H1 (cell line): Measurements from ENCODE around the gene HLF. TPM values are rescaled to one million over a fixed set of nuclear protein-coding genes. Genes with fewer than 3 reads are reported as not detected.

Source experiments
- CTCF ChIA-PET: fragments of 300-600 bp; sonication (Branson Sonifier 250); formaldehyde crosslinking; loops from one replicate; lab custom pipeline; 2021; ENCODE audit not compliant: partially characterized antibody; lab: Charles Lee
- POLR2A ChIA-PET: fragments of 300-600 bp; sonication (Branson Sonifier 250); formaldehyde crosslinking; loops from one replicate; lab custom pipeline; 2021; ENCODE audit warnings: inconsistent platforms; ENCODE audit not compliant: partially characterized antibody; lab: Charles Lee
- DNase-seq, 2 experiments: peaks; one replicate each; pipeline versions ENCODE4 v3.0.0 to v3.0.0-alpha.2; 2010 to 2022; ENCODE audit warnings: low spot score in 2 of 2, low read depth in 1 of 2, mixed read lengths in 1 of 2
- FAIRE-seq: peaks from 2 replicates; lab custom pipeline; 2011; peaks lifted over from hg19 to GRCh38; lab: Jason Lieb, UNC
- H2AFZ ChIP-seq: 2 replicates; pipeline ENCODE4 v1.8.1; 2012; ENCODE audit warnings: low read length, inconsistent platforms
- H2AK5ac ChIP-seq: 2 replicates; pipeline ENCODE4 v1.6.1; 2013; ENCODE audit warnings: low read depth, low read length
- H2BK120ac ChIP-seq: replicated peaks from 2 replicates; pipeline ENCODE3; 2013; ENCODE audit warnings: low read depth, low read length, inconsistent platforms
- H2BK12ac ChIP-seq: 2 replicates; pipeline ENCODE4 v1.6.1; 2013; ENCODE audit warnings: low read depth, low read length
- H2BK15ac ChIP-seq: 2 replicates; pipeline ENCODE4 v1.6.1; 2013; ENCODE audit warnings: low read length
- H2BK20ac ChIP-seq: 2 replicates; pipeline ENCODE4 v1.6.1; 2013; ENCODE audit warnings: low read length
- H2BK5ac ChIP-seq: 2 replicates; pipeline ENCODE4 v1.6.1; 2013; ENCODE audit warnings: low read depth, low read length
- H3K14ac ChIP-seq: 2 replicates; pipeline ENCODE4 v1.6.1; 2013; ENCODE audit warnings: inconsistent platforms; ENCODE audit not compliant: insufficient read length
- H3K18ac ChIP-seq: 2 replicates; pipeline ENCODE4 v1.6.1; 2013; ENCODE audit warnings: low read length; ENCODE audit errors: extremely low read depth
- H3K23ac ChIP-seq: 2 replicates; pipeline ENCODE4 v1.6.1; 2013; ENCODE audit warnings: inconsistent platforms; ENCODE audit not compliant: insufficient read length
- H3K23me2 ChIP-seq: 2 replicates; pipeline ENCODE4 v1.6.1; 2013; ENCODE audit warnings: low read depth, low read length
- H3K27ac ChIP-seq: 2 replicates; pipeline ENCODE4 v1.6.1; 2011; ENCODE audit warnings: low read depth, low read length, inconsistent platforms
- H3K27me3 ChIP-seq, 4 experiments: replicated peaks in 1 of 4; 1 replicate in 1 of 4; 2 replicates in 3 of 4; pipeline versions ENCODE4 v1.6.1 to v1.8.1; 2011 to 2013; ENCODE audit warnings: low read length in 3 of 4, mild to moderate bottlenecking in 3 of 4, inconsistent platforms in 2 of 4, mixed read lengths in 2 of 4, moderate library complexity in 1 of 4; ENCODE audit not compliant: control insufficient read depth in 3 of 4, insufficient read depth in 3 of 4; ENCODE audit errors: extremely low read depth in 1 of 4
- H3K36me3 ChIP-seq, 4 experiments: 2 replicates each; pipeline versions ENCODE4 v1.6.1 to v1.8.1; 2011 to 2013; ENCODE audit warnings: mild to moderate bottlenecking in 4 of 4, low read length in 3 of 4, moderate library complexity in 2 of 4, control low read depth in 1 of 4, inconsistent platforms in 1 of 4; ENCODE audit not compliant: insufficient read depth in 4 of 4, control insufficient read depth in 2 of 4
- H3K4ac ChIP-seq: replicated peaks from 2 replicates; pipeline ENCODE3; 2013; ENCODE audit warnings: low read length, low read depth, mixed read lengths, inconsistent platforms; ENCODE audit not compliant: insufficient read length
- H3K4me1 ChIP-seq, 4 experiments: replicated peaks in 1 of 4; 1 replicate in 1 of 4; 2 replicates in 3 of 4; pipeline versions ENCODE4 v1.6.1 to v1.8.1; 2011 to 2013; ENCODE audit warnings: low read length in 3 of 4, inconsistent platforms in 2 of 4, mixed read lengths in 1 of 4; ENCODE audit not compliant: insufficient read depth in 4 of 4, control insufficient read depth in 3 of 4
- H3K4me2 ChIP-seq, 2 experiments: 2 replicates each; pipeline versions ENCODE4 v1.6.1 to v1.8.1; 2011 to 2013; ENCODE audit warnings: low read depth in 2 of 2, low read length in 2 of 2, control low read depth in 1 of 2, inconsistent platforms in 1 of 2, mild to moderate bottlenecking in 1 of 2; ENCODE audit not compliant: insufficient read depth in 1 of 2
- H3K4me3 ChIP-seq, 4 experiments: fragments of 200-600, 300-600 bp in 1 of 4; sonication (generic), shearing (Covaris generic), sonication (Bioruptor Twin) in 1 of 4; 2 replicates each; pipeline versions ENCODE4 v1.5.1 to v1.8.1; 2011 to 2016; ENCODE audit warnings: low read length in 4 of 4, low read depth in 3 of 4, control low read depth in 2 of 4, inconsistent platforms in 2 of 4, mild to moderate bottlenecking in 2 of 4, mixed read lengths in 1 of 4, moderate library complexity in 1 of 4; ENCODE audit not compliant: insufficient read depth in 2 of 4; ENCODE audit errors: extremely low read depth in 1 of 4
- H3K56ac ChIP-seq: replicated peaks from 2 replicates; pipeline ENCODE3; 2013; ENCODE audit warnings: low read depth, mild to moderate bottlenecking, mixed read lengths, low read length, inconsistent platforms; ENCODE audit not compliant: insufficient read length
- H3K79me1 ChIP-seq: 2 replicates; pipeline ENCODE4 v1.6.1; 2013; ENCODE audit warnings: low read depth, low read length, control low read depth
- H3K79me2 ChIP-seq, 2 experiments: 2 replicates each; pipeline versions ENCODE4 v1.6.1 to v1.8.1; 2012 to 2013; ENCODE audit warnings: low read length in 2 of 2, mild to moderate bottlenecking in 2 of 2, inconsistent platforms in 1 of 2; ENCODE audit not compliant: insufficient read depth in 2 of 2, control insufficient read depth in 1 of 2
- H3K9ac ChIP-seq, 4 experiments: replicated peaks in 1 of 4; 1 replicate in 1 of 4; 2 replicates in 3 of 4; pipeline versions ENCODE4 v1.6.1 to v1.8.1; 2011 to 2013; ENCODE audit warnings: low read depth in 3 of 4, low read length in 3 of 4, control low read depth in 2 of 4, mild to moderate bottlenecking in 2 of 4, moderate library complexity in 2 of 4, inconsistent platforms in 1 of 4; ENCODE audit errors: extremely low read depth in 1 of 4
- H3K9me3 ChIP-seq, 2 experiments: 2 replicates each; pipeline versions ENCODE4 v1.6.1 to v1.8.1; 2012 to 2013; ENCODE audit warnings: mild to moderate bottlenecking in 2 of 2, moderate library complexity in 2 of 2, control low read depth in 1 of 2, inconsistent platforms in 1 of 2, low read depth in 1 of 2, low read length in 1 of 2, mixed read lengths in 1 of 2; ENCODE audit not compliant: insufficient read depth in 2 of 2
- H4K20me1 ChIP-seq, 2 experiments: replicated peaks in 1 of 2; 2 replicates each; pipeline versions ENCODE3 to v1.8.1; 2011 to 2013; ENCODE audit warnings: inconsistent platforms in 2 of 2, low read length in 2 of 2, mild to moderate bottlenecking in 1 of 2; ENCODE audit not compliant: insufficient read depth in 2 of 2, control insufficient read depth in 1 of 2
- H4K5ac ChIP-seq: 2 replicates; pipeline ENCODE4 v1.6.1; 2013; ENCODE audit warnings: low read length, low read depth, mixed read lengths, inconsistent platforms; ENCODE audit not compliant: insufficient read length
- H4K8ac ChIP-seq: 2 replicates; pipeline ENCODE4 v1.8.0; 2013; ENCODE audit warnings: mild to moderate bottlenecking, moderate library complexity, low read length, inconsistent platforms; ENCODE audit not compliant: insufficient read depth; ENCODE audit errors: extremely low read depth
- H4K91ac ChIP-seq: replicated peaks from 2 replicates; pipeline ENCODE3; 2013; ENCODE audit warnings: low read length, mixed read lengths, inconsistent platforms; ENCODE audit not compliant: insufficient read length
- CREB1 ChIP-seq: IDR thresholded peaks from 2 replicates; pipeline ENCODE4 v1.6.1; 2012; ENCODE audit warnings: inconsistent platforms
- CTBP2 ChIP-seq: IDR thresholded peaks from 2 replicates; pipeline ENCODE4 v1.7.0; 2011; ENCODE audit warnings: borderline replicate concordance, mild to moderate bottlenecking, moderate library complexity, mixed read lengths, low read length; ENCODE audit not compliant: insufficient read depth, insufficient read length
- EZH2 ChIP-seq: fragments of 200-600 bp; sonication (generic); IDR thresholded peaks from 2 replicates; pipeline ENCODE4 v1.7.1; 2012; ENCODE audit warnings: low read depth, mild to moderate bottlenecking, moderate library complexity, low read length, inconsistent platforms; ENCODE audit not compliant: severe bottlenecking
- KDM5A ChIP-seq: fragments of 200-600 bp; IDR thresholded peaks from 2 replicates; pipeline ENCODE4 v1.7.1; 2012; ENCODE audit warnings: mild to moderate bottlenecking, low read length, inconsistent platforms, mixed read lengths
- MAX ChIP-seq: IDR thresholded peaks from 2 replicates; pipeline ENCODE4 v1.6.1; 2012; ENCODE audit warnings: inconsistent platforms
- NRF1 ChIP-seq: IDR thresholded peaks from 2 replicates; pipeline ENCODE4 v1.6.1; 2011; ENCODE audit warnings: mild to moderate bottlenecking, low read depth, low read length, improper control_type of control experiment
- PHF8 ChIP-seq: fragments of 200-600 bp; sonication (generic); conservative IDR thresholded peaks from 2 replicates; pipeline ENCODE4 v1.7.1; 2012; ENCODE audit warnings: low read depth, mild to moderate bottlenecking, inconsistent platforms, low read length, moderate library complexity
- RNF2 ChIP-seq: fragments of 200-900, 300-1000 bp; sonication (generic); IDR thresholded peaks from 2 replicates; pipeline ENCODE4 v1.7.1; 2016; ENCODE audit warnings: borderline replicate concordance, low read depth, mild to moderate bottlenecking, antibody characterized with exemption, low read length; ENCODE audit not compliant: poor library complexity, severe bottlenecking; ENCODE audit errors: missing control alignments
- TCF12 ChIP-seq: IDR thresholded peaks from 2 replicates; pipeline ENCODE4 v1.6.1; 2011; ENCODE audit warnings: low read depth, mild to moderate bottlenecking, low read length
- WGBS, 2 experiments: shearing (Covaris generic) in 1 of 2; methylation state at CpG; one replicate each; pipeline versions ENCODE4 v1.1.6 to v1.1.7; 2013 to 2015; ENCODE audit warnings: low lambda C conversion rate in 2 of 2, mixed read lengths in 2 of 2, inconsistent platforms in 1 of 2, low coverage in 1 of 2, missing lambda C conversion rate in 1 of 2; ENCODE audit not compliant: insufficient replicate concordance in 2 of 2, insufficient coverage in 1 of 2, insufficient read length in 1 of 2; ENCODE audit errors: extremely low coverage in 1 of 2, missing lambda C conversion rate in 1 of 2; 5-methylcytosine and 5-hydroxymethylcytosine counted together
- polyA plus RNA-seq, 7 experiments: library from polyadenylated mRNA; depleted of rRNA in 3 of 7; stranded (reverse) in 5 of 7; unstranded in 2 of 7; fragments of >200 nt in 5 of 7; fragments of 200-250 nt in 2 of 7; gene quantifications; 1 replicate in 5 of 7; 2 replicates in 1 of 7; 4 replicates in 1 of 7; pipeline versions ENCODE4 v1.2.1 to v1.2.3, GENCODE V29; 2011 to 2013; ENCODE audit warnings: missing spikeins in 2 of 7, mixed read lengths in 2 of 7
- total RNA-seq: library from RNA; stranded (reverse); fragmentation: NEBNext Ultra II Directional; extraction: Animal tissue kit (Norgen Biotek cat#: 25700); gene quantifications from 2 replicates; pipeline ENCODE4 v1.2.1, GENCODE V29; 2021

Gene HLF
- total and polyA plus RNA-seq, 2 of the 8 experiments (the other 6 are each of a cell fraction or from before 2014, with no cell fraction given) = 0.39 to 0.60 TPM

- DNase-seq = no peak
- no peak overlapping the region for H2AFZ ChIP-seq
- no peaks in the 10 kb centered on the region for H3K23me2 ChIP-seq
- no peak overlapping the region for H2BK5ac ChIP-seq
- H4K20me1 ChIP-seq = no peaks in the 10 kb centered on the region
- no peak overlapping the region for H4K91ac ChIP-seq
- H3K9me3 ChIP-seq = no peaks in the 10 kb centered on the region
- no peak overlapping the region for H2BK120ac ChIP-seq
- H3K79me2 ChIP-seq = no peaks in the 10 kb centered on the region
- H2AK5ac ChIP-seq = no peak overlapping the region
- no peak overlapping the region for H2BK15ac ChIP-seq
- no peak overlapping the region for H3K56ac ChIP-seq
- ChIA-PET POLR2A (no interaction called here), CTCF (no interaction called here)
- no peak for FAIRE-seq
- no peak overlapping the region for H2BK12ac ChIP-seq
- H4K5ac ChIP-seq = no peak overlapping the region
- H3K4me3 ChIP-seq = no peak overlapping the region
- no peak overlapping the region for H3K4me2 ChIP-seq
- no peak overlapping the region for H3K27ac ChIP-seq
- H3K79me1 ChIP-seq = no peaks in the 10 kb centered on the region
- H2BK20ac ChIP-seq = no peak overlapping the region
- TF ChIP-seq CTBP2 (no peak), NRF1 (no peak), EZH2 (no peak), RNF2 (no peak), KDM5A (no peak), PHF8 (no peak), TCF12 (no peak), CREB1 (no peak), MAX (no peak)
- no peak overlapping the region for H3K9ac ChIP-seq
- 83% methylated on average over 2 of the region's 2 CpGs; no CpG with 5 or more reads in 1 of the 2 experiments for WGBS, 2 experiments
- H3K36me3 ChIP-seq = no peaks in the 10 kb centered on the region
- H3K18ac ChIP-seq = no peak overlapping the region
- no peaks in the 10 kb centered on the region for H3K27me3 ChIP-seq
- no peak overlapping the region for H3K23ac ChIP-seq
- no peak overlapping the region for H3K14ac ChIP-seq
- no peak overlapping the region for H3K4ac ChIP-seq
- H3K4me1 ChIP-seq = peaks cover 0 to 5% (median 0%) of the 10 kb centered on the region in 4 experiments; a peak in 1 of 7 replicates
- H4K8ac ChIP-seq = no peak overlapping the region
These were observed 15.0 kb downstream of the HLF start for GRCh38 chr17:55279788-55280187.
